Thoracic aorta endothelial cell (primary cell): ENCODE measurements around the gene FGF1. TPM values are rescaled to one million over a fixed set of nuclear protein-coding genes. Genes with fewer than 3 reads are reported as not detected.

Source experiments
- total RNA-seq: library from RNA; depleted of rRNA; stranded (reverse); fragments of >200 nt; gene quantifications from 2 replicates; pipeline ENCODE4 v1.2.3, GENCODE V29; 2012

The FGF1 gene
- 0.07 TPM in 1 of 2 replicates, not detected in the other for total RNA-seq

GRCh38 chr5:142685418-142686209, at the start of gene FGF1:
Gene FGF1, minus strand, starts transcription at chr5:142686090. Its CDS starts 71,963 bp downstream, at chr5:142614127.

Other genes with a start within 250 kb of the FGF1 start
- 11.4 and 24.2 TPM in 2 replicates for gene ARHGAP26, start 84.3 kb upstream of the FGF1 start, total RNA-seq